Measurements from ENCODE around the gene SIRPA.

The SIRPA gene

GRCh38 chr20:1928782-1929181 is 33.6 kb downstream of the SIRPA start:
- no peak for DNase-seq (ENCODE audit: low read depth)
- no peak for TF ChIP-seq CTCF (conservative IDR thresholded peaks at IDR 0.05; ENCODE audit: low read depth, low read length)
- no peak overlapping the region for H3K4me3 ChIP-seq (ENCODE audit: low read depth, low read length)

DNA sequence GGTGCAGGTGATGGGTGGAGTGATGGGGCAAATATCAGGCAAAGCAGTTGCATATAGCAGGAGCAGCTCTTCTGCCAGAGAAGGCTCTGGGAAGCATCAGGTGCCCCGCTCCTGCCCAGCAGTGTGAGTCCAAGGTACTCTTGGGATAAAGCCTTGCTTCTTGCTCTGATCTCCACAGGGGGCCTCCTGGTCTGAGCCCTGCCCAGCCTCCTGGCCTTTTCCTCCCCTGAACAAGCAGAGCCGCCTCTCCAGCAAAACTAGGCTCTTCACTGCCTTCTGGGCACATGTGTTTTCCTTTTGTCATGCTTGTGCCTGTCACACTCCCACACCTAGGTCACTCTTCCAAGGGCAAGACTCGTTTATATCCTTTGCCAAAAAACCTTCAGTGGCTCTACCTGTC is 34.3 kb downstream of the SIRPA start:
- TF ChIP-seq CTCF (conservative IDR thresholded peaks at IDR 0.05; ENCODE audit: low read depth, low read length): no peak
- DNase-seq (ENCODE audit: low read depth): no peak
- no peak overlapping the region for H3K4me3 ChIP-seq (ENCODE audit: low read depth, low read length)

DNA sequence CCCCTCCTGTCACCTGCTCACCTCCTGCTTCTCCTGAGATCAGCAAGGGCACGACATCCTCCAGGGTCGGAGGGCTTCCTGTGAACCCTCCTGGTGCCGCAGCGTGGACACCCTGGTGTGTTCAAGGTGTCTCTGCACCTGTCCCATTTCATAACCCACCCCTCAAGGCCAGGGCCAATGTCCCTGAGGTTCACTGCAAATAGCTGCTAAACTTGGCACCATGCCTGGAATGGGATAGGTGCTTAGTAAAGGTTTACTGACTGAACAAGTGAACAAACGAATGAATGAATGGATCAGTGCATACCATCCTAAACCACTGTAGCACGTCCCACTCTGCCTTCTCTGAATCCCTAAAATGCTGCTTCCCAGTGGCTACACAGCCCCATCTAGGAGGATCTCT is 35.0 kb downstream of the SIRPA start:
- H3K4me3 ChIP-seq (ENCODE audit: low read depth, low read length): no peak overlapping the region
- DNase-seq (ENCODE audit: low read depth): no peak
- no peak for TF ChIP-seq CTCF (conservative IDR thresholded peaks at IDR 0.05; ENCODE audit: low read depth, low read length)

- no peak overlapping the region for H3K4me3 ChIP-seq (ENCODE audit: low read depth, low read length)
- no peak for DNase-seq (ENCODE audit: low read depth)
- TF ChIP-seq CTCF (conservative IDR thresholded peaks at IDR 0.05; ENCODE audit: low read depth, low read length): no peak
These were observed 36.6 kb downstream of the SIRPA start for GRCh38 chr20:1931830-1932229.

- no peak for DNase-seq (ENCODE audit: low read depth)
- H3K4me3 ChIP-seq (ENCODE audit: low read depth, low read length): no peak overlapping the region
- TF ChIP-seq CTCF (conservative IDR thresholded peaks at IDR 0.05; ENCODE audit: low read depth, low read length): no peak
These were observed 37.8 kb downstream of the SIRPA start for GRCh38 chr20:1932971-1933370.

DNA sequence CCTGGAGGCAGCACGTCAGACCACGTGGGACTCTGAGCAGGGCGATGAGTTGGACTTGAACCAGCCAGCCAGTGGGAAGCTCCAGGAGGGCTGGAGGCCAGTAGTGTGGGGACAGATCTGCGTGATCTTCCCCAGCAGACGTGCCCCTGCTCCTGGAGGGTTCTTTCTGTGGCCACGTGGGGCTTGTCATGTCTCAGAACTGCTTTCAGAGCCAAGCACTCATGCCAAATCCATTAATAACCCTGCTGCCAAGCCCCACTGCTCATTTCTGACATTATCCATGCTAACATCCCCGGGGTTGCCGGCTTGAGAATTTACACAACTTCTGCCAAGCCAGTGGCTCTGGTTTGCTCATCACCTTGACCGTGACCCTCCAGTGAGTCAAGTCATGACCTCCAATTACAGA is 38.3 kb downstream of the SIRPA start:
- H3K4me3 ChIP-seq (ENCODE audit: low read depth, low read length): no peak overlapping the region
- TF ChIP-seq CTCF (conservative IDR thresholded peaks at IDR 0.05; ENCODE audit: low read depth, low read length): no peak
- DNase-seq (ENCODE audit: low read depth): no peak

DNA sequence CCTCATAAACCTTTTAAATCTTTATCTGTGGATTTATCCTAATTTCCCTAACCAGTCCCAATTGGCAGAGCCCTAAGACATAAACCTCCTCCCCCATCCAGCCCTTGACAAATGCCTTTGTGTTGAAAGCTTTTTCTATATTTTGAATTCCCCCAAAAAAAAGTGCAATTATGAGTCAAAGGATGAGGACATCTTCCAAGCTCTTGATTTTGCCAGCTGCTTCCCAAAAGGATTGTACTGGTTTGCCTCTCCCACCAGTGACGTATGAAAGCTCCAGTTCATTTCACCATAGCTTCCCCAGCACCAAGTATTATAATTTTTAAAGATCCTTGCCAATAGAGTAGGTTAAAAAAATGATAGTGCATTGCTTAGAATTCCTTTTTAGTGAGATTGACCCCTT is 38.9 kb downstream of the SIRPA start:
- no peak for TF ChIP-seq CTCF (conservative IDR thresholded peaks at IDR 0.05; ENCODE audit: low read depth, low read length)
- H3K4me3 ChIP-seq (ENCODE audit: low read depth, low read length): no peak overlapping the region
- peak; percentile 21 for DNase-seq (ENCODE audit: low read depth)

Data from choroid plexus epithelial cell (primary cell).